ENCODE results near the gene IL1RAPL2.

Gene IL1RAPL2

DNA sequence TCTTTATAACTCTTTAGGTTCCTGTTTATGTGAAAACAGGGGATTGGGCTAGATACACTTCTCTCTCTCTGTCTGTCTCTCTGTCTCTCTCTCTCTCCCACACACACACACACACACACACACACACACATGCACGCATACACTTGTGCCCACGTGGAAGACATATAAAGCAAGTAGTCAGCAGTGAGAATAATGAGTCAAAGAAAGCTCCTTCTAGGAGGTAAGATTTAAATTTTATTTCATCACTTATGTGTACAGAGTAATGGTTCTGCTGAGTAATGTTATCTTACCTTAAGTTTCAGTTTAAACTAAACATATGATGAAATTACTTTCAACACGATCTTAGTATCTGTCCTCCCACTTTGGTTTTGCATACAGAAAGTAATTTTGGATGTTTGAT lies 897.5 kb downstream of the IL1RAPL2 start:
- no peak for DNase-seq (ENCODE audit: low spot score)

DNA sequence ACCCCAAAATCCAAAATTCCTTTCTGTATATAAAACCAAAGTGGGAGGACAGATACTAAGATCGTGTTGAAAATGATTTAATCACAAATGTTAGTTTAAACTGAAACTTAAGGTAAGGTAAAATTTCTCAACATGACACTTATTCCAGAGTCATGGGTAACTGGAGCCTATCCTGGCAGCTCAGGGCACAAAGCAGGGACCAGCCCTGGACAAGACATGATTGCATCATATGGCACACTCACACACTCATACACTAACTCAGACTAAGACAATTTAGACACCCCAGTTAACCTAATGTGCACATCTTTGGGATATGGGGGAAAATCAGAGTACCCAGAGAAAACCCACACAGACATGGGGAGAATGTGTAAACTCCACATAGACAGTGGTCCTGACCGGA lies 898.6 kb downstream of the IL1RAPL2 start:
- no peak for DNase-seq (ENCODE audit: low spot score)

DNA sequence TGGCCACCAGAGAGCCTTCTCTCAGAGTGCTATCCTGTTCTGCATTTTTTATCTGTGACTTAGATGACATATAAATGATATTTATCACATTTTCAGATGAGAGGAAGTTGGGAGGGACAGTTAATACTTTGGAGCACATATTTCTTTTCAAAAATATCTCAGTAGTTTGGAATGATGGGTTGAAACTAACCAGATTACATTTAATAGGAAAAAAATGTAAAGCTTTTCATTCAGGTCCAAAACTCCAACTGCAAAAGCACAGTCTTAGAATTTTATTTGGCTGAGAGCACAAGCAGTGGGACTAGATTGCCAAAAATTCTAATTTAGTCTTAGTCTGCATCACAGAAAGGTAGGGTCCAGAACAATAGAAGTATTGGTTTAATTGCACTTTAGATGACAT lies 902.7 kb downstream of the IL1RAPL2 start:
- DNase-seq (ENCODE audit: low spot score): no peak

DNA sequence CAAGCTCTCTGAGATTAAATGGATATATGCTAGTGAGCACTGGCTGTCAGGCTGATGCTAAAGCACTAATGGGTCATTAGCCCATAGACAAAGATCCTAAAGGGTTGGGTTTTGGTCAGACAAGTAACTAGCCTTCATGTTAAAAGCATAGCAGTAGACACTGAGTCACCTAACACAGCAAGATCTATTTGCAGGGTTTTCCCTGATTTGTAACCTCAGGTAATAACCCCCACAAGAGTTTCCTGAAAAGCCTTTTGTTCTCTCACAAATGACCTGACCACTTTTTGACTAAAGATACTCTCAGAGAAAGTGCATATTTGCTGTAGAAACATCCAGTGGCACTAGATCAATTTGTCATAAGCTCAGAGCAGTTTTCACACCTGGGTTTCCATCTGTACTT lies 905.6 kb downstream of the IL1RAPL2 start:
- DNase-seq (ENCODE audit: low spot score): no peak

DNA sequence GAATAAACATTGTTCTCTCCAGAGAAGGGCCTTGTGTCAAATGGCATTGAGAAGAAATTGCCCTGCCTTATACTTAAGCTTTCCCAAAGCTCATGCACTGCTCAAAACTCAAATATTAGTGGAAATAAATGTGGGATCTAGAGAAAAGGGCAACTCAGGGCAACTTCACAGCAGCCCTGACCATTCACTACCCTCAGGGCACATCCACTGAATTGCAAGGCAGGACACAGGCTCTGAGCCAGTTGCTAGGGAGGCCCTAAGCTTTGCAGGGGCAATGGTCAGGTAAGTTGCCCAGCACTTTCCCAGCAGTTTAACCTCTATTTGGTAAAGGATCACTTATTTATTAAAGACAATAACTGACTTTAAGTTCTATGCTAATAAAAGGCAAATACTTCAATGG lies 909.8 kb downstream of the IL1RAPL2 start:
- no peak for DNase-seq (ENCODE audit: low spot score)

DNA sequence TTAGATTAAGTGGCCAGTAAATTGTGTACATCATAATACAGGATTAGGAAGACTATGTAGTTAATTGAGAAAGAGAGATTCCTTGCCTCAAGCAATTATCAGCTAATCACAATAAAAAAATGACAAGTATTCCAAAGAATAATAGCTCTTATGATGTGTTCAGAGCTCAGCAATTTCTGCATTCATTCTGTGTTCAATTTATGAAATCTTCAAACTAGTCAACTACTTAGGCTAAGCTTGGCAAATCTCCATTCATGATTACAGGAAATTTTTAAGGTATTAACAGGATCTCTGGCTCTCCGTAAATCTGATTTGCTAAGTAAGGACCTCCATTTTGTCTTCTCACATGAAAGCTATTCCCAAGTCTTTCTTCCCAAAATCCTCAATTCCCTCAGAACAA lies 911.4 kb downstream of the IL1RAPL2 start:
- no peak for DNase-seq (ENCODE audit: low spot score)

DNA sequence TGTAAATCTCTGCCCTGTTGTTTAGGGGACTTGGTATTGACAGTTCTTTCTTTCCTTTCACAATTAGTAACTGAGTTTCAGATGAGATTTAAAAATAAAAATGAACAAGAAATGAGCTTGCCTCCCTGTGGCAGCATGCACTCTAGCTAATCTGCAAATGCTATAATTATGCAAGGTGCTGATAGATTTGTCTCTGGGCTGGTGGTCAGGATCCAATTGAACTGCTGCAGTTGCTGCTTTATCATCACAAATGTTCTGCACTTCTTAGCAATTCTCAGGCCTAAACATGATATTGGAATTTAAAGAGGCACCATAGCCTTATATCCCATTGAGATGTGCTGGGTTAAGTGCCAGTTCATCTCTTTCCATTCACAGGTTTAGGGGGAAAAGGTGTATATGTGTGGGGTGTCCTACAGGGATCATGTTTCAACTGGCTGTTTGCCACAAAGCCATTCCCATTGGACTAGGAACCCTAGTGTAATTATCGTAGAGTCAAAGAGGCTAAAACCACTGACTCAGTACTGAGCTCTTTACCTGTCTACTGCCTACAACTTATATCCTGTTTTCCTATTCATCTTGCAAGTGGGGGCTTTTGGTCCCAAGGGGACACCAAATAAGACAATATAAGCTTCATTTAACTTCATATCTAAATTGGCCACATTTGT lies 914.8 kb downstream of the IL1RAPL2 start:
- DNase-seq (ENCODE audit: low spot score): no peak

DNA sequence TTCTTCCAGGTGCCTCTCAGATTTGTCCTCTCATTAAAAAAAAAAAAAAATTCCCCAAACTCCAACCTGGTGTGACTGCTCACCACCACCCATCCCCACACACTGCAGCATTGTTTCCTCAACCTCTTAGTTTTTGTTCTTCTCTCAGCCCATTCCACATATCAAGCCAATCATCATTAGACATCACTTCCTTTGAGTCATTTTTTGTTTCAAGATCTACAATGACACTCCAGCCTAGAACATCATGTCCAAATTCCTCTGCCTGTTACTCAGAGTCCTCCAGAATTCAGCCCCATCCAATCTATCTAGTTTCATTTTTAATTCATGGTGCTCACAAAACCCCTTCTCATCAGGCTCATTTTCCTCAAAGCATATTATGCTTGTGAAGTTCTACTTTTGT lies 917.0 kb downstream of the IL1RAPL2 start:
- DNase-seq (ENCODE audit: low spot score): peak; percentile 2

DNA sequence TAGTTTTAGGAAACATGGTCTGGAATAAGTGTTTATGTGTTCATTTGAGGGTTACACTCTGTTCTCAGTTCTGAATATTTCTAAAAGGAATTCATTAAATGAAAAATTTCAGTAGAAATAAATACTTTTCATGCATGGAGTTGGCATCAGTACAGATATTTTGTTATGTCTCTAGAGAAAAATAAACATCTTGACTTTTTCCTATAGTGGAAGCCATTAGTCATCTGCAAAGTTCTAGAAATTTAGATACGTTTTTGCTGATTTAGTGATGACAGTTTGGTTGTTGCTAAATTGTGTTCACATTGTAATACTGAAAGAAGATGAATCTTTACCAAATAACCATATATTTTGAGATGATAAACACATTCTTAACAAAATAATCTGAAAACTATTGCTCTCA lies 922.7 kb downstream of the IL1RAPL2 start:
- DNase-seq (ENCODE audit: low spot score): no peak

DNA sequence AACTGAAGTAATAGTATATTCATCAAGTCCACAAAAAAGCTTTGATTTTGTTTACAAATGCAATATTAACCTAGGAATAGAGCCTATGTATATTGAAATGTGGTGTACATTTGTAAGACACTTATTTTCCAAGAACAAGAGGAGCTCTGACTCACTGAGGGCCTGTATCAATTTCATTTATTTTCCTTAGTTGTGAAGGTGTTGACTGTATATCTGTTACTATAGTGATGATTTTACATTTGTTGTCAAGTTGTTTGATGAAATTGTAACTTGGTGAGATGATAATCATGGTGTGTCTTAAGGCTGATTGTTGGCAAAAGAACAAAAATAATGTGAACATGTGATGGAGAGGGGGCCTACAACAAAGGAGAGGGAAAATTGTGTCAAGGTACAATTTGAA lies 929.4 kb downstream of the IL1RAPL2 start:
- DNase-seq (ENCODE audit: low spot score): no peak

DNA sequence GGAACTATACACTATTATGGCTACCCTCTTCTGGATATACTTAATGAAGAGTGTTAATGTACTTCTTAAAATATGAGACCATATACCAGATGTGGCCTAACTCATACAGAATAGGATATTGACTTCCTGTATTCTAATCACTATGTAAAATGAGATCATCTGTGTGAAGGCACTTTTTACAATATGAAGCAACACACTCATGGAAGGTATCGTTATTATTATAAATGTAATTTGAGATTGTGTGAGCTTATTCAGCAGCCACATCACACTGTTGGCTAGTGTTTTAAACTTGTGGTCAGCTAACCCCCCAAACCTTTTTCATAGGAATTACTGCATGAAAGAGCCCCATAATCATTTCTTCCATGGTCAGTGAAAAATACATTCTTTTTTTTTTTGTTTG lies 936.3 kb downstream of the IL1RAPL2 start:
- DNase-seq (ENCODE audit: low spot score): no peak

DNA sequence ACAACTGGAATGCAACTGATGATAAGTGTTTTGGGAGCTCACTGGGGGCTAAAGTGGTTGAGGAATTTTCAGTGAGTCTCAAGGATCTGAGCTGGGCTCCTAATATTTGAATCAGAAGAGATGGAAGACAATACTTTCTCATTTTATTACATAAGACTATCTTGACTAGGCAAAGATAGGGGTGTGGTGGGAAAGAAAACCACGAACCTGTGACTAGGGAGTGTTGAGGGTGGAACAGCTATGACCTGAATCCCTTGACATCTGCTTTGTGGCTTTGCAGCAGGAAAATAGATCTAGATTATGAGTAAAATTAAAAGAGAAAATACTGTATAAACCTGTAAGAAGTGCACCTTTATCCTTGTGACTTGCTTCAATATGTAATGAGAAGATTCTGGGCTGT lies 949.6 kb downstream of the IL1RAPL2 start:
- no peak for DNase-seq (ENCODE audit: low spot score)

DNA sequence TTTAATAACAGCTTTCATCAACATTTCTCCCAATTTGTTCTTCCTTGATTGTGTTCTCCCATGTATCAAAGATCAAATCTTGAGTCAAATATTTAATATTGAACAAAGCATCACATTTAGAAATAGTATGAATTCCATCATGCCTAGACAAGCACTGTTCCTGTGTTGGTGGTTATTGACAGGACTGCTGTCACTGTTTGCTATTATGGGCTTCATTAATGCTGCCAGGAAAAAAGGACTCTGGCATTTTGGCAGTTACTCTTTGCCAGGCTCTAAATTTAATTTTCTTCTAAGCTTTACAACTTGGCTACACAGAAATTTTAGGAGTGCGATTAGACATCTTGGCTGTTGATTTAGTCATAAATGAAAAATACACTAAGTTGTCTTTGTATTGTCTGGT lies 960.4 kb downstream of the IL1RAPL2 start:
- DNase-seq (ENCODE audit: low spot score): no peak

DNA sequence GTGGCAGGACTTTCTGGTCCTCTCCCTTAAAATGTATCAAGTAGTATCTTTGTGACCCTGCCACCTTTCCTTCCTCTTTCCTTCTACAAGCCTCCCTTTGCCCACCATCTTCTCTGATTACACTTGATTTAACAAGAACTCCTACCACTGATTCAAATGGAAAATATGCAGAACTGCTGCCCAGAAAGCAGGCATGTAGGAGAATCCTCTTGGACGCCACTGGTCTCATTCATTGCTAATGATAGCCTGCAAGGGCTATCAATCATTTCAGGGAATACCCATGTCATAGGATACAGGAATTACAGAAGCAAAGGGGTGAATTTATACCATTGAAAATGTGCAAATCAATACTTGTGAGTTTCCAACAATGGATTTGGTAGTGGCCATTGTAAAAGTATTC lies 961.8 kb downstream of the IL1RAPL2 start:
- DNase-seq (ENCODE audit: low spot score): no peak

DNA sequence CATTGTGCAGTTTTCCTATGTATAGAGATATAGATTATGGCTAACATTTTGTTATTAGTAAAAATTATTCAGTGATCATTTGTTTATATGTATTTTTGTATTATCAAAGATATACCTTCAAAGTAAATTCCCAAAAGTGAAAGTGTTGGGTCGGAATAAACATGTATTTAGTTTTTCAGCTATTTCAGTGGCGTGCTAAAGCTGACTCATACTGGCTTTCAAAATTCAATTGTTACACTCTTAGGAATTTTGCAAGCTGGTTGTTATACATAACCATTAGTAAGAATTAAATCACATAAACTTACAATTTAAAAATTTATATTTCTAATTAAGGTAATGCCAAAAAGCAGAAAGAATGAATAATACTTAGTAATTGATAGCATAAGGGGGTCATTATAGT lies 968.0 kb downstream of the IL1RAPL2 start:
- DNase-seq (ENCODE audit: low spot score): no peak

DNA sequence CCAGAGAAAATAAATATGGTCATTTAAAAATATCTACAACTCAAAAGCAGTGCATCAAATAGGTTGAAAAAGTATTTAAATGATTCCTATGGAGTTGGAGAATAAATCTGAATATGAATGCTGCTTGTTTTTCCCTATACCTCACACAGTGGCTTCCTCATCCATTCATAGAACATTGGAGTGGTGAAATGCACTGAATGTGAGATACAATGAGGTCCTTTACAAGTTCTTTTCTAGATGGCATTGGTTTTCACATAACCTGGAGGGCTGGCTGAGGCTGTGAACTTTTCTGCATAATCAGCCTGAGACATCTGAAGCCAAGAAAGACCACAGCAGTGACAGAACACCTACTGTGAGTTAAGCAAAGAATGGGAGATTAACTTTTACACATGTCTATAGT lies 977.3 kb downstream of the IL1RAPL2 start:
- DNase-seq (ENCODE audit: low spot score): no peak

DNA sequence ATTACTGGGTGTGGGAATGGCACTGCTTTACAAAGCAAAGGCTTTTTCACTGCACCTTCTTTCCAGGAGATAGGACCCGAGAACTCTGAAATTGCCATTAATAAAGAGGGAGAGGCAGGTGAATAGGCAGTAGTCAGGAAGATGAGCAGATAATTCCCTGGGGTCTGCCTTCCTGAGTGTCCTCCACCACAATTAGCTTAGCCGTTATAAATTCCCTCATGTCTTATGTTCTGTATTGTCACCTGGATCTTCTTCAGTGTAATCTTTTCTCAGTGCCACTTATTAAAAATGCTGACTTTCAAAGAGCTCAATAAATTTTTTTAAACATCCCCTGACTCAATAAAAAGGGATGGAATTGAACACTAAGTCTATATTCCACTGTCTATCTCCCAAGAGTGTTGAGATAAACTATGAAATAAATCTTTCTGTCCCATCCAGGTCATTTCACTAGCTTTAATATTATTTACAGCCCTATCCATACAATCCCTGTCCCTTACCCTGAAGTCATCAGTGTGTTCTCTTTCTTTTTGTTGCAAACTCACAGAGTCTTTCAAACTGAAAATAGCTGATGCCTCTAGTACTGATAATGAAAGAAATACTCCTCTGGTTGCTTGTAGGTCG lies 984.2 kb downstream of the IL1RAPL2 start:
- DNase-seq (ENCODE audit: low spot score): no peak

DNA sequence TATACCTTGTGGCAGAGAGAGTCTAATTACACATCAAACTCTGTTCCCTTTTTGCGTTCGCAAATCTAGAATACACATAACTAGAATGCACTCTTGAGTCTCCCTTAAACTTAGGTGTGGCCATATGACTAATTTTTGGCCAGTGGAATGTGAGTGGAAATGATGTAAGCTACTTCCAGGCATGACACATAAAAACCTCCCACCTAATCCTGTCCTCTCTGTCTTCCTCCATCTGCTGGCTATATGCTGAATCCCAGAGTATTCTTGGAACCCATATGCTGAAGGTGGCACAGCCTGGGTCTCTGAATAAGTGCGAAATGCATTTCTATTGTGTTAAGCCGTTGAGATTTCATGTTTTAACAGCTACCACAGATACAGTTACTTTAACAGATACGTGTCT lies 986.4 kb downstream of the IL1RAPL2 start:
- DNase-seq (ENCODE audit: low spot score): no peak

DNA sequence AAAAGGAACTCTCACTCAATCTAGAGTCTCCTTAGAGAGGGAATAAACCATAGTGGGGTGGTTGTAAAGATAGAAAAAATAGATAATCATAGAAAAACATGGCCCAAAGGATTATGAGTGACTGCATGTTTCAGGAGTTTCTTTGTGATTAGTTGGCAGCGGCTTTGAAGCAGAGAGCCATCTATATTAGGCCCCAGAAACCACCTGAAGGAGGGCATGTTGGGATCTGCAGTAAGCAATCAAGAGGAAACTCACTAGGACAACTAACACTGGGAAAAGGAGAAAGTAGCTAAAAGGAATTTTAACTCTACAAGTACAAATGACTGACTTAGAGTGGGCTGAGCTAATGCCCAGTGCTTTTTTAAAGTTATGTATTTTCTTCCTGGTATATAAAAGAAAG lies 987.1 kb downstream of the IL1RAPL2 start:
- DNase-seq (ENCODE audit: low spot score): no peak

DNA sequence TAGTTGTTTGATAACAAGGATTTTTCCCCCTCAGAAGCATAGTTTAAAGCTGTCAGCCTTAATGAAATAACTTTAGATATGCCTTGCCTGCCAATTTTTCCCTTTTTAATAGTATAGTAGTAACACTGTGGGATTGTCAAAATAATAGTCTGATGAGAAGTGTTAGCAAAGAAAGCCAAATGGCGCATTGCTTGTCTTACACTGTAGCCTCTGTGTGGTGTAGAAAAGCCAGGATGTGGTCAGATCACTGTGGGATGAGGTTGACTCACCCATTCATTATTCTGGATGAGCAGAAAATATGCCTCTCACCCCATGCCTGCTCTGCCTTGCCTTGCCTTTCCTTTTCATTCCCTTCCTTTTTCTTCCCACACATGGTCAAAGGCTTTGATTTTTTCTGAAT lies 998.5 kb downstream of the IL1RAPL2 start:
- DNase-seq (ENCODE audit: low spot score): peak; percentile 30

DNA sequence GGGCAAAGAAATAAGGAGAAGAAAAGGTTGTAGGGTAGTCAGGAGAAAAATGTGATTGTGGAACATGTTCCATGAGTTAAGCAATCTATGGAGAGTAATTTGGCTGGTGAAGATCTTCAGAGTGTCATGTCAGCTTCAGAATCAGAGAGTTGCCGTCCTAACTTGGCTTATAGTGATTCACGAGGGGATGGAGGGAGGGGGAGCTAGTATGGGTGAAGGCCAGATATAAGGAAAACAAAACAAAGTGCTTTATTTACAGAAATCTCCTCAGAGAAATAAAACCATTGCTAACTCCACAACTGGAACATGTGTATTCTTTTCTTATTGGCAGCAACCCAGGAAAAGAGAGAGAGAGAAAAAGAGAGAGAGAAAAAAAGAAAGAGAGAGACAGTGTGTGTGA lies 999.9 kb downstream of the IL1RAPL2 start:
- no peak for DNase-seq (ENCODE audit: low spot score)

DNA sequence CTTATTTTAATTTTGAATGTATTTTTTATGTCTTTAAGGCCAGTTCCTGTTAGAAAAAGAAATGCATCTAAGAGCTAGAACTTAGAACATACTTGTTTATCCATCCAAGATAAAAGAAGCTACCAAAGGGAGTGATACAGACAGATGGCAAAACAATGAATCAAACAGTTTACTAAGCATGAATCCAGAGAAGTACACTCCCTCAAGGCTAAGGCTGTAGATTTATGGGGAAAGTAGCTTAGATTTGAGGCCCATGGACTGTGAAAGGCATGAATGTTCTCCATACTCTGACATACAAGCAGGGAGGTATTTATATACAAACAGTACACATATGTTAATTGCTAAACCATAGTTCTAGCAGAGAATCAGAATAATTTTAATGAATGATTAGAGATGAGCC lies 1001.1 kb downstream of the IL1RAPL2 start:
- DNase-seq (ENCODE audit: low spot score): no peak

DNA sequence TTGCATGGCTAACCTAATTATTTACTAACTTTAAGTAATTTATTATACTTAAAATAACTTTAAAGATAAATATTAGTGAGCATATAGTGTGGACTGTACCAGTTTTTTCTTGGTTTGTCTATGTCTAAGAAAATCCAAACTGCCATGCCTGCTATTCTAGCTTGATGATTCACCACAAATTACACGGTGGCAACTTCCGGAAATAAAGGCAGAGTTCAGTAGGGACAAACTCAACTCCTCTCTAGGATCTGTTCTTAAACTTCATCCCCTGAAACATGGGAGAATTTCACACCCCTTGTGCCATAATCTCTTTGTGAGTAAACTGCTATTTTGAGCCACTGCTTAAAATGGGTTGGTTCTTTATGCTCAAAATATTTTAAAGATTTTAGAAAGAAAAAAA lies 1042.7 kb downstream of the IL1RAPL2 start:
- DNase-seq (ENCODE audit: low spot score): no peak

DNA sequence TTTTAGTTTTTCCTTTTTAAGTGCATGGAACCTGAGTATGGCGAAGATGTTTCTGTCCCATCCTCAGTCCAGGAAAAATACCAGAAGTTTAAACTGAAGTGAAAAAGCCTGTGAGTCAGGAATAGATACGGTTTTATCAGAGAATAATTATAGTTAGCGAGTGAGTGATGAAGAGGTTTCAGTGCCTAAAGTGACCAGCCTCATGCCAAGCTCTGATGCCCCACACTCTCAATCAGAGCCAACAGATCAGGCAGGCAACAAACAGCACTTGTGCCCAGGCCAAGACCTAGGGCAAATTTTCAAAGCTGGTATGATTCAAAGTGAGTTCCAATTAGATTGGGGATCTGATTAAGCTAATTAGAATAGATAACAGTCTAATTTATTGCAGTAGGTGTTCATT lies 1043.5 kb downstream of the IL1RAPL2 start:
- no peak for DNase-seq (ENCODE audit: low spot score)

All from AG08395 (cell line).